Stimulated activated CD8-positive, alpha-beta memory T cell treated with anti-CD3 and anti-CD28 coated beads, Interleukin-7, amount 100 ng/mL, for 1 hour (primary cell): ENCODE measurements around the gene ZDHHC14.

Experiments used
- DNase-seq, 2 donors: peaks; one replicate each; pipeline ENCODE4 v3.0.0-alpha.2; 2020; ENCODE audit warnings: low read depth in 2 of 2

ZDHHC14 gene

DNA sequence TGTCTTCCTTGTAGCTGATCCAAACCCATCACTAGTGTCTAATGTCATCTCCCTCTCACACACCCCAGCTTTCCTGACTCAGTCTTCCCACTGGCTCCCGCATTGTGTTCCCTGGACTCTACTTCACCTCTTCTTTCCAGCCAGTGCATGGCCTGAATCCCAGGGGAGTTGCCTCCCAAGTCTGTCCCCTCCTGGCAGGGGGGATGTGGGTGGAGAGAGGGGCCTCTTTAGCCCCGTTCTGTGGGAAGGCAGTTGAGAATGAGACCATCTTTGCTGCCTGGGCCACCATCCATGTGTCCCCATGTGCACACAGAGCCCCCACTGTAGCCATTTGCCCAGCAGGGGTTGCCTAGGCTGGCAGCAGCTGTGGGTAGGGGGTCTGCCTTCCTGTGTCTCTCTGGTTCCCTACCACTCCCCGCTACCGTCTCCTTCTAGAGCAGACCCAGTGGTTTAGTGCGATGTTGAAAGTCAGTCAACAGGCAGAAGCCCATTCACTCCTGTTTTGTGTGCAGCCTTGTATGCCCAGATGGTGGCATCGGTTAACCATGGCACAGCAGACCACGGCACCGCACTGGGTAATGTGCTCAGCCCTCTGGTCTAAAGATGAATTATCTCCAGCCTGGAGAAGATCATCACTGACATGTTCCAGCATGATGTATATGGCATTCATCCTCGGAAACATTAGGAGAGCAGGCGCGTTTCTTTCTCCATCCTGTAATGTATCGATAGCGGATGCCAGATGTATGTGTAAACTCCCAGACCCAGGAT lies 263.2 kb downstream of the ZDHHC14 start:
- no peak for DNase-seq

DNA sequence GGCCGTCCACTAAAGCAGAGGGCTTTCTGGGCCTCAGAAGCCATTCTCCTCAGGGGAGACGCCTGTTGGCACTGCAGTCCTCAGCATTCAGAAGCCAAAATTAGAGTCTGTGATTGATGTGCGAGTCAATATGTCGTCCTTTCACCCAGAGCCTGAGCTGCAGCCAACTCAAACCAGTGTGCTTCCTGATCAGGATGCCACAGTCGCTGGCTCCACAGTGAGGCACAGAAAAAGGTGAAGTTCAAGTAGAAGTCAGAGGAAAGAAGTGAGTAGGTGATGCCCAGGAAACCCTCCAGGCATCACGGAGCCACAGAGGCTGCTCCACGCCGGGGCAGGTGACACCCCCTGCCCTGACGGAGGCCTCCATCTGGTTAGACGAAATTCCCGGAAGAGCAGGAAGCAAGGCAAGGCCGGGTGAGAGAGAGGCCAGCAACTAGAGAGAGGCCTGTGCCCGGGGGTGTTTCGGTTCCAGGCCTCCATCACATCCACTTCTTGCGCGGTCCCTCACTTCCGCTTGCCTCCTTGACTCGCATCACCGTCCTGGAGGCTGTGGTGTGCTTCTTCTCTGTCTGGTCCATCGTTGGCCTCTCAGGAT lies 264.3 kb downstream of the ZDHHC14 start:
- DNase-seq = no peak

DNA sequence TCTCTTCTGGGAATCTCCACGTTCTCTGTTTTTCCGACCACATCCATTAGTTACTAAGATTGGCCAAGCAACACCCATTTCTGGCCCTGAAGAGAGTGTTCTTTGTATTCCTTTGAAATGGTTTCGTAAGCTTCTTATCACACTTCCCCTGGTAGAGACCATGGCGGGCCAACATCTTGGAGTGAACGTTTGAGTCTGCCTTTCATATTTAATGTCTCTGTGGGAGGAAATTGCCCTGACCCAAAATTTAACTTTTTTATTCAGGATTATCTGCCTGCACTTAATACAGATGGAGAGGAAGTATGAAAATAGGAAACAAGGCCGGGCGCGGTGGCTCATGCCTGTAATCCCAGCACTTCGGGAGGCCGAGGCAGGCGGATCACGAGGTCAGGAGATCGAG lies 265.0 kb downstream of the ZDHHC14 start:
- DNase-seq = no peak

DNA sequence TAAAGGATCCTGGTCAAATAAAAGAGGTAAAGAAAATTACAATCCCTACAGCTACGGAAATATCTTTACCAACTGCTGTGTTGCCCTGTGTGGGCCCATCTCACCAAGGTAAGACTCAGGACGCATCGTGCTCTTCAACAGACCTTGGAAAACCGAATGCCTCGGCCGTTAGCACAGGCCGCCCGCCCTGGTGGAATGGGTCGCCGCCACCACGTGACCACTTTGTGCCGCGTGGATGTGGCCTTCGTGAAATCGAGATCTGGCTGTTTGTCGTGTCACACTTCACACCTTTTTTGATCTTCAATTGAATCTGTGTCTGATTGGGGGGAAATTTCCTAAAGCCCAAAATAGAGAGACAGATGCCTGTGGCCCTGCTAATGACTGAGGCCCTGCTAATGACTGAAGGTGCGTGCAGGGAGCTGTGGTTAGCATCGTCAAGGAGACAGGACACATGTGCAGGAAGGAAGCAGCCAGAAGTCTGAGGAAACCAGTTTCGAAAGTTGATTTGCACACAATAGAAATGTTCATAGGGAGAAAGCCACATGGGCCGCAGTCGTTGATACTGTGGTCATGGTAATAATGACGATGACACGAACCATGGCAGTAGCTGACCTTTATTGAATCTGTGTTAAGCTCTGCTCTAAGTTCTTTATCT lies 266.4 kb downstream of the ZDHHC14 start:
- no peak for DNase-seq

DNA sequence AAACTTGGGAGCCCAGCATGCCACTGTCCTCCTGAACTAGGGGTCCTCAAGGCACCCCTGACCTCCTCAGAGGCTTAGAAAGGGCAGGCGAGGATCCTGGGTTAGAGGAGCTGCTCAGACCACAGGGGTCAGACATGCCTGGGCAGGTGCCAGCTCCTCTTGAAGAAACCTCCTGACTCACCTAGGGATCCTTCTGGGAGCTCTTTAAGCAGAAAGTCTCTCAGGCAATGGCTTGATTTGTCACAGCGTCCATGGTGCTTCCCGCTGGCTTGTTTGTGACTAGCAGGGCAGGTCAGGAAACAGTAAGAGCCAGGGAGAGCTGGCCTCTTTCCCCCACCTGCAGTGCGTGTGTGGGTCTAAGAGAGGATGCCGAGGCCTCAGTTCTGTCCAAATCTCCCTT lies 267.6 kb downstream of the ZDHHC14 start:
- no peak for DNase-seq

DNA sequence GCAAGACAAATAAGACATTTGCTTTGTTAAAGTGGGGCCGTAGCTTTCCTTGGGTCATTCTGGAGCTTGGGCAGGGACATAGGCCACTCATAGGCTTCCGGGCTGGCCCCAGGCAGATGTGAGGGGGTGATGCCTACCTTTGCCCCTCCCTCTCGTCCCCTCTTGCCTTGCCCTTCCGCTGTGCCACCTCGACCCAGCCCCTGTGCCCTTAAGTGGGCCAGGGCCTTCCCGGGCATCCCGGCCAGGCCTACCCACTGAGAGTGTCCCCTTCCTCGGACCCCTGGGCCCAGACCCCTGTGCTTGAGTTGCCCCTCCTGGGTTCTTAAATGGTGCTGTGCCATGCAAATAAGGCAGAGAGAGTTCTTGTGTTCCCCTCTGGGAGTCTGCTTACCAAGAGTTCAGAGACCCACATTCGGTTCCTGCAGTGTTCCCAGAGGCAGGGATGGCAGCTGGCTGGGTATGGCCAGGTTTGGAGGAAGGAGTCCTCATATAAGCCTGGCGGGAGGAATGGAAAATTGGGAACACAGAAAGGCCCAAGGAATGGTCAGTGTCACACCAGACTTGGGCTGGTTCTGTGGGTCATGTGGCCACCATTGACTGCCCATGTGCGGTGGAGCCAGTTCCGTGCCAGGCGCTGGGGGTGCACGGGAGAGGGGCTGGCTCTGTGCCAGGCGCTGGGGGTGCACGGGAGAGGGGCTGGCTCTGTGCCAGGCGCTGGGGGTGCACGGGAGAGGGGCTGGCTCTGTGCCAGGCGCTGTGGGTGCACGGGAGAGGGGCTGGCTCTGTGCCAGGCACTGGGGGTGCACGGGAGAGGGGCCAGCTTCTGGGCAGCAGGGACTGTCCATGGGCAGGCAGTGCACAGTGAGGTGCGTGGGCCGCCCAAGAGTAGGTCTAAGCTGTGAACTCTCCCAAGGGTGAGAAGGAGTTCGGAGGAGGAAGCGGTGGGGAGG lies 268.6 kb downstream of the ZDHHC14 start:
- no peak for DNase-seq

DNA sequence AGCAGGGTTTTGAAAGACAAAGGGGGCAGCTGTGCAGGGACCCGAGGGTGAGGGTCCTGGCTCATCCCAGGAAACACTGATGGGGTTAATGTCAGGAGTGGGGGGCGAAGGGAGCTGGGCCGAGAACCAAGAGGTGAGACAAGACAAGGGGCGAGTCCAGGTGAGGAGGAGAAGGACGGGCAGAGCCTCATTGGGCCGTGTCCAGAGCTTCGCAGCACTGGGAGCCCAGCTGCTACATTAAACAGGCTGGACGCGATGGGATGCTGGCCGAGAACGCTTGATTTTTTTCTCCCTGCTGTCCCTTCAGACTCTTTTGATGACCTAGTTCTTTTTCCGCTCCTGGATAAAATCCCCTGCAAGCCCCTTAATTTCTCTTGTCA lies 269.3 kb downstream of the ZDHHC14 start:
- DNase-seq = no peak

DNA sequence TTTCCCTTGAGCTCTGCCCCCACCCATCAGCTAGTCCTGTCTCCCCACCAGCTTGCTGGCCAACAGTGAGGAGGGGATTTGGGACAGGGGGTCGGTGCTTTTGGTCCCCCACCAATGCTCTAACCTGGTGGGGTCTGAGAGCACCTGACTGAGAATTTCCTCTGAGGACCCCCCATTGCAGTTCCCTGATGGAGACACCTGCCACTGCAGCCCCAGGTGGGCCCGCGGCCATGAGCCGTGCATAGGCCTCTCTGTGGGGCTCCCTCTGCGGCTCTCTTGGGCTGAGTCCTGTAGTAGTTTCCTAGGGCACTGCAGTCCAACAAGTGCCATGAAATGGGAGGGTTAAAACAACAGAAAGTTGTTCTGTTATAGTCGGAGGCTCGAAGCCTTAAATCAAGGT lies 269.8 kb downstream of the ZDHHC14 start:
- no peak for DNase-seq

DNA sequence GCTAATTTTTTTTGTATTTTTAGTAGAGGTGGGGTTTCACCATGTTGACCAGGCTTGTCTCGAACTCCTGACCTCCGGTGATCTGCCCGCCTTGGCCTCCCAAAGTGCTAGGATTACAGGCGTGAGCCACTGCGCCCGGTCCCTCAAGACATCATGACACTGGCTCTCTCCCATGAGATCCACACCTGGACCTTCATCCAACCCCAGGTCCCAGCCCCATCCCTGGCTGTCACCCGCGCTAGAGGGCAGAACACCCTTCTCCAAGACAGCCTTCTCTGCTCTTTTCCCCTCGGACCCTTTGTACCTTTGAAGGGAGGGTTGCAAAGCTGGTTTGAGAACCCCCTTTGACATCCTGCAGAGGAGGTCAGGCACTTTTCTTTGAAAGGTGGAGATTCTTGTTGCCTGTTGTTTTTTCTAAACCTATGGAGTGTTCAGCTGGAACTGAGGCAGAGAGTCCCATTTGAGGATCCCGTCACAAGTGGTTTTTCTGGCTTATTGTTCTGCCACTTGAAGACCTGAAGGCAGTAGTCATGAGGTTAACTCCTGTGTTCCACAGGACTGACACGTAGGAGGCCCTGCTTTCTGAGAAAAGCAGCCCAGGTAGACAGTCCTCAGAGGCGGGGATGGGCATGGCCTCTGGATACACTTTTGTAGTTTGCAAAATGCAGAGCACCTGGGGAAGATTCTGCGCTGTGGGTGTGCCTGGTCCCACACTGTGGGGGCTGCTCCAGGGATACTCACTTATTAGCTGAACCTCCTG lies 270.9 kb downstream of the ZDHHC14 start:
- DNase-seq = no peak

DNA sequence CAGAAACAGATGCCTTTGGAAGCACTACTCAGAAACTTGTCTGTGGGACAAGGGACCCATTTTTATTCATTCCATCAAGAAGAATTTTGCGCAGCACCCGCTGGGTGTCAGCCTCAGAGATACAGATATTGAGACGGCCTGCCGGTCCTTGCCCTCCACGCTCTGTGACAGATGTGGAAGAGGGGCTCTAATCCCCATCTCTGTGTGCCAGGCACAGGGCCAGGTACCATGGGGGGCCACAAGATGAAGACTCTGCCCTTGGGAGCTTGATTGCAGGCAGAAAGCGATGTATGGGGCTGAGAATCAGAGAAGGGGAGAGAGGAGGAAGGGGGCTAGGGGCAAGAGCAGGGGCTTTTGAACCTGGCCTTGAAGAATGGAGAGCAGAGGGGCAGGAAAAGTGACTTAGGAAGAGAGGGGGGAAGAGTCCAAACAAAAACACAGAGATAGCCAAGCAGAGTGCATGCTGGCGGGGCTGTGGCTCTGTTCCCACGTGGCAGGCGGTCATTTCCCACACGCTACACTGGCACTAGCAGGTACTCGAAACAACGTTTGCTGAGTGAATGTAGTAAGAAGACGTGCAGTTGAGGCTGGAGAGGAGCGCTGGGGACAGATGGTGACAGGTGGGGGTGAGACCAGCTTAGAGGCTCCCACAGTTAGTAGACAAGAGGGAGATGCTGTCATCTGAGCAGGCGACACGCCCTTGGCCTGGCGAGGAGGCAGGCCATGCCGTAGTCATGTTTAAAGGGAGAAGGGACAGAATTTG lies 271.8 kb downstream of the ZDHHC14 start:
- DNase-seq = no peak

DNA sequence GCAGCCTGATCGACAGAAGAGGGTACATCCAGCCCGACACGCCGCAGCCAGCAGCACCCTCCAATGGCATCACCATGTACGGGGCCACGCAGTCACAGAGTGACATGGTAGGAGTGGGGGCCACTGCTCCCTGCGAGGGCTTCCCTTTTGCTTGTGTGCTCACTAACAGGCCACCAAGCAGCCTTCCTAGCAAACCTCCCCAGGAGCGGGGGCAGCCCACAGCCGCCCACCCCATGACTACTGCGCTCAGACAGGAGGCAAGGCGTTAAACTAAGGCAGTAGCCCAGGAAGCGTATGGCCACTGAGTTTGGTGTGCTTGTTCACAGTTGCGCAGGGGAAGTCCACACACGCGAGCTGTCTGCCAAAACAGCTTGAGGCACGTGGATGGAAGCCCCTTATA lies 272.5 kb downstream of the ZDHHC14 start:
- no peak for DNase-seq

DNA sequence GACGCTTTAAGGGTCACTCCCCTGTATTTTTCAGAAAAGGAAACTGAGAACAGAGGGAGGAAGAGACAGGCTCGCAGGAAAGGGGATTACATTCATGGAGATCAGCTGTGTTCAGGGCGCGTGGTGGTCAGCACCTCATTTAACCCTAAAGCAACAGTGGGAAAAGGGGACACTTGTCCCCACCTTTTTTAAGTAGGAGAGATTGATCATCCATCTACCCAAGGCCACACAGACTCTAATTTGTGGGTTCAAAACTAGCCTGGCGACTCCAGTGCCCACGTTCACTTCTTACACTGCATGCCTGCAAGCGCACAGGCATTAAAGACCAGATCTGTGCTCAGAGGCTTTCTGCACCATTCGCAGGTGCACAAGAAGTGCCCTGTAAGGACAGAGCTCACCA lies 274.1 kb downstream of the ZDHHC14 start:
- no peak for DNase-seq

DNA sequence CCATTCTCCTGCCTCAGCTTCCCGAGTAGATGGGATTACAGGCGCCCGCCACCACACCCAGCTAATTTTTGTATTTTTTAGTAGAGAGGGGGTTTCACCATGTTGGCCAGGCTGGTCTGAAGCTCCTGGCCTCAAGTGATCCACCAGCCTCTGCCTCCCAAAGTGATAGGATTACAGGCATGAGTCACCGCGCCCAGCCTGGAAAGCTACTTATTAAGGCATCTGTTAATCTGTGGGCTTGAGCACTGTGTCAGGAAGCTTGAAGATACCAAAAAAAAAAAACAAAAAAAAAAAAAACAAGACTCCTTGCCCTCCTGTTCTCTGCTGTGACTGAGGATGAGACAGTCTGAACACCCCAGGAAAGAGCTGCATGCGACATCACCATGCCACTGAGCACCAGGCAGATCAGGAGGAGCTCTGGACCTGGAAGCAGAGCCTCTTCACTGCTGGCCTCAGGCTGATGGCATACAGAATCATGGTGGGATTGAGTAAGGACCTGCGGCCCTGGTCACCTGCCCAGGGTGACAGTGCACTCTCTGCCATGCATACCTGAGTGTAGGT lies 275.5 kb downstream of the ZDHHC14 start:
- DNase-seq = no peak

DNA sequence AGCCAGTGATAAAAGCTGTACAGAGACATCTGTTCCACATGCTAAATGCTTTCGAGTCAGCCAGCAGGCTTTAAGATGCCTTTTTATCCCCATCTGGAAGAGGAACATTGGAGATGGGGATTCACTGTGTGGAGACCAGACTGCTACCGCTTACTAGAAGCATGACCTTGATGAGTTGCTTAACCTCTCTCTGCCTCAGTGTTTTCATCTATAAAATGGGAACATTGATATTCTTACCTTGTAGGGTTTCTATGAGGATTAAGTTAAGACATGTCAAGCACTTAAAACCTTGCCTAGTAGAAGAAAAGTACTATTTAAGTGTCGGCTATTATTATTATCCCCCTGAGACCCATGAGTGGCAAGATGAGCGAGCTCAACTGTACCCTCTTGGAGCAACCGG lies 276.8 kb downstream of the ZDHHC14 start:
- no peak for DNase-seq

DNA sequence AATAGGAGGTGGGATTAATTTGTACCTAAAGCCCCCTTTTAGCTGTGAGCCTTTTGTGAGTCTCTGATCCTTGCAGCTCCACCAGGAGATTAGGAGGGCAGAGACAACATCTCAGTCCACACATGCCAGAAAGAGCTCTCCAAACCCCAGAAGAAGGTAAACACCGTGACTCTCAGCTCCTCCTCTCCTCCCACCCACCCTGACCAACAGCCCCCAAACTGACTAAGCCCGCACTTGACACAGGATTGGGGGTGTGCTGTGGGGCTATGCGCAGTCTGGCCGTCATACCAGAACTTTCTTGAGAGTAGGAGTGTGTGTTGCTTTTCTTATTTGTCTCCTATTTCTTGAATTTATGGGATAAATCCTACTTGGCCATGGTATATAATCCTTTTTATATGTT lies 277.3 kb downstream of the ZDHHC14 start:
- DNase-seq = no peak

DNA sequence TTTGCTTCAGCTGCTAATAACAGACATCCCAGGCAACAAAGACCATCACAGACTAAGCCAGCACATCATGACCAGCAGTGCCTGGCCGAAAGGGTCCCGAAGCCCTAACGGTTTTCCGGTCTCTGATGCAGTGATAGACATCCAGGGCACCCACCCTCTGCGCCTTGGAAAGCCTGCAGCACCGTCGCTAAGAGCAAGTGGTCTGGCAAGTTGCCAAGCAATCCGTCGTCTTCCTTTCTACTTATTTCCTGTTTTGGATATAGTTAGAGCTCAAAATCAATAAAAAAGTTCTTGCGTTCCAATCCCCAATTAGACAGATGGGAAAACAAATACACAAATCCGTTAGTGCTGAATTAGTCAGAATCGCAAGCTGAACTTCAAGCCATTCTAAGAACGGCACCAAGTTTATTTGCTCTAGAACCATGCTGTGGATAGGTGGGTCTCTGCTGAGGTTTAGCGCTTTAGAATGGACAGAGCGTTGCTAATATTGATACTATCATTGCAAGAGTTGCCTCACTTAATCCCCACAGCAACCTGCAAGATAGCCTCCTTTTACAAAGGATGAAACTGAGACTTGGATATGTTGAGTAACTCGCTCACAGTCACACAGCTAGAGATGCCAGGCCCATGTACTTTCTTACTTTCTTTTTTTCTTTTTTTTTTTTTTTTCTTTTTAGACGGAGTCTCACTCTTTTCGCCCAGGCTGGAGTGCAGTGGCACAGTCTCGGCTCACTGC lies 278.7 kb downstream of the ZDHHC14 start:
- no peak for DNase-seq

DNA sequence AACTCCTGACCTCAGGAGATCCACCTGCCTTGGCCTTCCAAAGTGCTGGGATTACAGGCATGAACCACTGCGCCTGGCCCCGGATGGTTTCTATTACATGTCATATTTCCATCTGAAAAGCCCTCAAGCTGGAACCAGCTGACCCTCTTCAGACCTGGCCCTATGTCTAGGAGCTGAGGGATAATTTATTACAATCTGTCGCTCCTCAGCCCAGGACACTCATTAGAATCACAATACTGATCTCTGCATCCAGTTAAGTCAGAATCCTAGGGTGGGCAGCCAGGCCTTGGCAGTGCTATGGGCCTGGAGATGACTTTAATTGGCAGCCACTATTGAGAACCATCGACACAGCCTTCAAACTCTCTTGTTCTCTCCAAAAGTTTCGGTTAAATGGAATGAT lies 279.4 kb downstream of the ZDHHC14 start:
- DNase-seq = no peak

DNA sequence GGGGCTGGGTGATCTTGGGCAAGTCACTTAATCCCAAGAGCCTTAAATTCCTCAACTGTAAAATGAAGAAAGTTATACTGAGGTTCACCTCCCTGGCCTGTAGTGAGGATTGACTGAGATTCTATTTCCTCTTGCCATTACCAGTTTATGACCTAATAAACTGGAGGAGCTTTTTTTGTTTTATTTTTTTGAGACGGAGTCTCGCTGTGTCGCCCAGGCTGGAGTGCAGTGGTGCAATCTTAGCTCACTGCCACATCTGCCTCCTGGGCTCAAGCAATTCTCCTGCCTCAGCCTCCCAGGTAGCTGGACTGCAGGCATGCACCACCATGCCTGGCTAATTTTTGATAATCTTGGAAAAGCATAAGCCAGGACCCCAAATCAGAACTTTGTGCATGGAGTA lies 280.7 kb downstream of the ZDHHC14 start:
- no peak for DNase-seq

DNA sequence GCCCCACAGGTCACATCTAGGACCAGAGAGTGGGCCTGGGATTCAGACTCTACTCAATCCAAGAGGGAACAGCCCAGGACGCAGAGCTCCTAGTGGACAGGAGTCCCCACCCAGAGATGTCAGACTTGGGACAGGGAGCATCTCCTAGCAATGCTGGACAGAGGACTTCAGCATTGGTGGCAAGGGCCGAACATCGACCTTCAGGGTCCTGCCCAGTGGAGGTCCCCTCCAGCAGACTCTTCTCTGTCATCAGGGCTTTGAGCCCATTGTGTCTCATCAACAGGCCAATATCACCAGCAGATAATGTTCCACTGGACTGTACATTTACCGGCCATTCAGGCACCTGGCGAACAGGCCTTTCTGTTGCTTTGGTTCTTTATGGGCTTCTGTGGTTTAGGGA lies 282.3 kb downstream of the ZDHHC14 start:
- no peak for DNase-seq

DNA sequence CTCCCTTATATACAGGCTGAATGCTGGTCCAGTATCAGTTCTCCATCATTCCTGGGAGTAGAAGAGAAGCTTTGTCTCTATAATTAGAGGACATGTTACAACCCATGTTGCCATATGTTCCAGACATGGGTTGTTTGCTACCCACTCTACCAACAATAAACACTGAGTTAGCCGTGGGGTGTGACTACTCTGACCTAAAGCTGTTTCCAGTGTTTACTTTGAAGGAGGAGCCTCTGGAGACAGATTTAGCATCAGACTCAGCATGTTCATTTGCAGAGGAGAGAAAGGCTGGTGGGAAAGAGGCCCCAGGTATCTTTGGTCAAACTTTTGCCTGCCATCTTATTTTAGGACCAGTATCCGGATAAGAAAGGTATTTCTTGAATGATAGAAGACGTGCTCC lies 284.2 kb downstream of the ZDHHC14 start:
- no peak for DNase-seq
